DOHH2 (cell line): ENCODE data around the gene ERVFRD-1.

Source experiments
- EZH2phosphoT487 ChIP-seq: fragments of 200-600 bp; sonication (generic); IDR thresholded peaks from 2 replicates; pipeline ENCODE4 v1.6.1; 2017; ENCODE audit warnings: borderline replicate concordance, mild to moderate bottlenecking, antibody characterized with exemption, low read length, moderate library complexity, mixed read lengths
- TF ChIP-seq, protein P1 (sequence below): fragments of 200-600 bp; sonication (generic); IDR thresholded peaks from one replicate; pipeline ENCODE4 v1.5.1; 2014; ENCODE audit warnings: antibody characterized with exemption, mild to moderate bottlenecking, low read depth, low read length; ENCODE audit not compliant: poor library complexity, severe bottlenecking

GRCh38 chr6:11113038-11113437, 1.5 kb upstream of the ERVFRD-1 start:
- TF ChIP-seq, protein P1, sequence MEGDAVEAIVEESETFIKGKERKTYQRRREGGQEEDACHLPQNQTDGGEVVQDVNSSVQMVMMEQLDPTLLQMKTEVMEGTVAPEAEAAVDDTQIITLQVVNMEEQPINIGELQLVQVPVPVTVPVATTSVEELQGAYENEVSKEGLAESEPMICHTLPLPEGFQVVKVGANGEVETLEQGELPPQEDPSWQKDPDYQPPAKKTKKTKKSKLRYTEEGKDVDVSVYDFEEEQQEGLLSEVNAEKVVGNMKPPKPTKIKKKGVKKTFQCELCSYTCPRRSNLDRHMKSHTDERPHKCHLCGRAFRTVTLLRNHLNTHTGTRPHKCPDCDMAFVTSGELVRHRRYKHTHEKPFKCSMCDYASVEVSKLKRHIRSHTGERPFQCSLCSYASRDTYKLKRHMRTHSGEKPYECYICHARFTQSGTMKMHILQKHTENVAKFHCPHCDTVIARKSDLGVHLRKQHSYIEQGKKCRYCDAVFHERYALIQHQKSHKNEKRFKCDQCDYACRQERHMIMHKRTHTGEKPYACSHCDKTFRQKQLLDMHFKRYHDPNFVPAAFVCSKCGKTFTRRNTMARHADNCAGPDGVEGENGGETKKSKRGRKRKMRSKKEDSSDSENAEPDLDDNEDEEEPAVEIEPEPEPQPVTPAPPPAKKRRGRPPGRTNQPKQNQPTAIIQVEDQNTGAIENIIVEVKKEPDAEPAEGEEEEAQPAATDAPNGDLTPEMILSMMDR: no peak
- TF ChIP-seq EZH2phosphoT487: no peak
